Ishikawa (cell line): Measurements from ENCODE around the gene EEIG1.

ENCODE experiments used
- CEBPB ChIP-seq: IDR thresholded peaks from 2 replicates; pipeline ENCODE4 v1.6.1; 2012
- CREB1 ChIP-seq: IDR thresholded peaks from 2 replicates; pipeline ENCODE4 v1.6.1; 2012; ENCODE audit warnings: low read depth
- EGR1 ChIP-seq: IDR thresholded peaks from 2 replicates; pipeline ENCODE4 v1.6.1; 2012
- EP300 ChIP-seq: IDR thresholded peaks from 2 replicates; pipeline ENCODE4 v1.6.1; 2012; ENCODE audit warnings: borderline replicate concordance
- FOXM1 ChIP-seq: IDR thresholded peaks from 2 replicates; pipeline ENCODE4 v1.6.1; 2012; ENCODE audit warnings: low read depth, borderline replicate concordance
- NFIC ChIP-seq: IDR thresholded peaks from 2 replicates; pipeline ENCODE4 v1.6.1; 2012
- RAD21 ChIP-seq: IDR thresholded peaks from 2 replicates; pipeline ENCODE4 v1.6.1; 2012; ENCODE audit warnings: low read depth
- TAF1 ChIP-seq: IDR thresholded peaks from 2 replicates; pipeline ENCODE4 v1.6.1; 2012; ENCODE audit warnings: low read depth, mild to moderate bottlenecking
- TCF12 ChIP-seq: IDR thresholded peaks from 2 replicates; pipeline ENCODE4 v1.6.1; 2012; ENCODE audit warnings: low read depth
- TEAD4 ChIP-seq: IDR thresholded peaks from 2 replicates; pipeline ENCODE4 v1.6.1; 2012
- YY1 ChIP-seq: IDR thresholded peaks from 2 replicates; pipeline ENCODE4 v1.6.1; 2012; ENCODE audit warnings: low read depth
- ZBTB7A ChIP-seq: IDR thresholded peaks from 2 replicates; pipeline ENCODE4 v1.6.1; 2012; ENCODE audit warnings: low read depth
- TF ChIP-seq, protein P1 (sequence below): IDR thresholded peaks from 2 replicates; pipeline ENCODE4 v1.6.1; 2012; ENCODE audit warnings: low read depth, mild to moderate bottlenecking
- TF ChIP-seq, protein P2 (sequence below): IDR thresholded peaks from 2 replicates; pipeline ENCODE4 v1.6.1; 2012
- TF ChIP-seq, protein P3 (sequence below): IDR thresholded peaks from 2 replicates; pipeline ENCODE4 v1.6.1; 2012

EEIG1 gene

DNA sequence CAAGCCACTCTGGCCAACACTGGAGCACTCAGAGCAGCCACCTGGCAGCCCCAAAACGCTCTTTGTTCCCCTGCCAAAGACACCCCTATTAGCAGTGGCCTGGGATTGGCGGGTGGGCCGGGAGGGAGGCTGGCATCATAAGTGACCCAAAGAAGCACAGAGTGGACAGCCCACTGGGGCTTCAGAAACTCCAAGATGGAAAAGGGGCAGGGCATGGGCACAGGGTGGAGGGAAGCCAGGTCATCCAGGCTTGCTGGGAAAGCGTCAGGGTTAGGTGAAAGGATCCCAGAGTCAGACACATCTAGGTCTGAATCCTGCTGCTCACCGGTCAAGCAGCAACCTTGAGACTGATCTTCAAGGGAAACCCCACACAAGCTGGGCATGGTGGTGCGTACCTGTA is 14.8 kb downstream of the EEIG1 start:
- TF ChIP-seq YY1 (no peak), TEAD4 (no peak), CREB1 (no peak), NFIC (no peak), EGR1 (no peak), FOXM1 (no peak), TCF12 (no peak), ZBTB7A (no peak), EP300 (no peak), RAD21 (no peak), TAF1 (no peak), CEBPB (no peak)
- TF ChIP-seq, protein P1, sequence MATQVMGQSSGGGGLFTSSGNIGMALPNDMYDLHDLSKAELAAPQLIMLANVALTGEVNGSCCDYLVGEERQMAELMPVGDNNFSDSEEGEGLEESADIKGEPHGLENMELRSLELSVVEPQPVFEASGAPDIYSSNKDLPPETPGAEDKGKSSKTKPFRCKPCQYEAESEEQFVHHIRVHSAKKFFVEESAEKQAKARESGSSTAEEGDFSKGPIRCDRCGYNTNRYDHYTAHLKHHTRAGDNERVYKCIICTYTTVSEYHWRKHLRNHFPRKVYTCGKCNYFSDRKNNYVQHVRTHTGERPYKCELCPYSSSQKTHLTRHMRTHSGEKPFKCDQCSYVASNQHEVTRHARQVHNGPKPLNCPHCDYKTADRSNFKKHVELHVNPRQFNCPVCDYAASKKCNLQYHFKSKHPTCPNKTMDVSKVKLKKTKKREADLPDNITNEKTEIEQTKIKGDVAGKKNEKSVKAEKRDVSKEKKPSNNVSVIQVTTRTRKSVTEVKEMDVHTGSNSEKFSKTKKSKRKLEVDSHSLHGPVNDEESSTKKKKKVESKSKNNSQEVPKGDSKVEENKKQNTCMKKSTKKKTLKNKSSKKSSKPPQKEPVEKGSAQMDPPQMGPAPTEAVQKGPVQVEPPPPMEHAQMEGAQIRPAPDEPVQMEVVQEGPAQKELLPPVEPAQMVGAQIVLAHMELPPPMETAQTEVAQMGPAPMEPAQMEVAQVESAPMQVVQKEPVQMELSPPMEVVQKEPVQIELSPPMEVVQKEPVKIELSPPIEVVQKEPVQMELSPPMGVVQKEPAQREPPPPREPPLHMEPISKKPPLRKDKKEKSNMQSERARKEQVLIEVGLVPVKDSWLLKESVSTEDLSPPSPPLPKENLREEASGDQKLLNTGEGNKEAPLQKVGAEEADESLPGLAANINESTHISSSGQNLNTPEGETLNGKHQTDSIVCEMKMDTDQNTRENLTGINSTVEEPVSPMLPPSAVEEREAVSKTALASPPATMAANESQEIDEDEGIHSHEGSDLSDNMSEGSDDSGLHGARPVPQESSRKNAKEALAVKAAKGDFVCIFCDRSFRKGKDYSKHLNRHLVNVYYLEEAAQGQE: no peak
- TF ChIP-seq, protein P2, sequence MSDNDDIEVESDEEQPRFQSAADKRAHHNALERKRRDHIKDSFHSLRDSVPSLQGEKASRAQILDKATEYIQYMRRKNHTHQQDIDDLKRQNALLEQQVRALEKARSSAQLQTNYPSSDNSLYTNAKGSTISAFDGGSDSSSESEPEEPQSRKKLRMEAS: no peak
- TF ChIP-seq, protein P3, sequence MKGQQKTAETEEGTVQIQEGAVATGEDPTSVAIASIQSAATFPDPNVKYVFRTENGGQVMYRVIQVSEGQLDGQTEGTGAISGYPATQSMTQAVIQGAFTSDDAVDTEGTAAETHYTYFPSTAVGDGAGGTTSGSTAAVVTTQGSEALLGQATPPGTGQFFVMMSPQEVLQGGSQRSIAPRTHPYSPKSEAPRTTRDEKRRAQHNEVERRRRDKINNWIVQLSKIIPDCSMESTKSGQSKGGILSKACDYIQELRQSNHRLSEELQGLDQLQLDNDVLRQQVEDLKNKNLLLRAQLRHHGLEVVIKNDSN: no peak

DNA sequence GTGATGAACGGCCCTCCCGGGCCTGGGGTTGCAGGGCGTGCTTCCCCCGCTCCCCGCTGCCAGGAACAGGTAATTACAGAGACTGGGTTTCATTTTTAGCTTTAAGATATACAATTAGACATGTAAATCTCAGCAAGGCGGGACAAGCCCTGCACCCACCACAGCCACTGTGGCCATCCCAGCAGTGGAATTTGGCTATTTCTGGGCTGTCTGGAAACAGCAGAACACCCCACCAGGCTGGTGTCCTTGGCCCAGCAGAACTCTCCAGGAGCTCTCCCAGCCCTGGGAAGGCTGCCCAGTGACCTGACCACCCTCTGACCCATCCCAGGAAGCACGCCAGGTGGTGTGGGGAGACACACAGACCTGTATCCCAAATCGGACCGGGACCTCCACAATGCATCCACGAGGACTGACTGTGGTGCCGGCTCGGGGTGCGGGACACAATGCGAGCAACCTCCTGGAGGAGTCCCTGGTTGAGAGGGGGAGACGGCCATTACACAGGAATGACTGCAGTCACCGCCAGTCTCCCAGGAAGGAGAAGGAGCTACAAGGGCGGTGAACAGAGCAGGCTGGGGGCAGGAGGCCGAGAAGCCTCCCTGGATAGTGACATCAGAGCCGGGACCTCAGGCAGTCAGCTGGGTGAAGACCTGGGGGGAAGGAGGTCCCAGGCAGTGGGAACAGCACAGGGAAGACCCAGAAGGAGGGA is 17.3 kb downstream of the EEIG1 start:
- peak; percentile 25; the same call in 1 of the 2 replicates for TF ChIP-seq NFIC
- TF ChIP-seq, protein P1: no peak

DNA sequence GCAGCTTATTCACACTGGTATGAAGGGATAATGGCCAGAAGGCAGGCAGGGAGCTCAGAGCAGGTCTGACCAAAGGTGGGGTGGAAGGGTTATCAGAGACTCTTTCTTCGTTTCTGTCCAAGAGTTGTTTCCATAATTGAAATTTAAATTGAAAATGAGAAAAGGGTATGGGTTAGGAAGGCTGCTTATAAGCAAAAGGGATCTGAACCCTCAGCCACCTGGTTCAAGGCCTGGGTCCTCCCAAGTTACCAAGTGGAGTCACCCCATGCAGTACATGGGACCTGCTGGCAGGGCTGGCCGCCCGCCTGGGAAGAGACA is 17.8 kb downstream of the EEIG1 start:
- TF ChIP-seq NFIC: no peak
- TF ChIP-seq, protein P2: no peak
- TF ChIP-seq TCF12: no peak
- TF ChIP-seq EGR1: no peak
- no peak for TF ChIP-seq FOXM1
- TF ChIP-seq ZBTB7A: no peak
- no peak for TF ChIP-seq CEBPB
- no peak for TF ChIP-seq RAD21
- no peak for TF ChIP-seq YY1
- TF ChIP-seq EP300: no peak
- TF ChIP-seq TAF1: no peak
- TF ChIP-seq TEAD4: no peak
- TF ChIP-seq, protein P3: no peak
- TF ChIP-seq, protein P1: no peak
- no peak for TF ChIP-seq CREB1

DNA sequence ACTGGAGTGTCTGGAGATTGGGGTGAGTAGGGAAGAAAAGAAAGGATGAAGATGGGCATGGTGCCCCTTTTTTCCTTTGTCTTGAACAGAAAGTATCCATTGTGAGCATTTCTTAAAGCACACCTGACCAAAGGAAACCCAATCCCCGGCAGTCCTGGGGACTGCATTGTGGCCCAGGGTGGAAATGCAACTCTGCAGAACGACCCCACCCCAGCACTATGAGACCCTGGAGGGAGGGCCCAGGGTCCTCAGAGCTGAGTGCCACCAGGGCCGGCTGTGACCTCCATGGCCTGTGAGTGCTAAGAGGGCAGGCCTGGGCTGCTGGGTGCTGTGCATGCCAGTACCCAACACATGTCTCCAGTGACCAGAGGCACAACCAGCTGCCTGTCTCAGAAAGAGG is 18.5 kb downstream of the EEIG1 start:
- TF ChIP-seq FOXM1: no peak
- TF ChIP-seq TCF12: no peak
- no peak for TF ChIP-seq CREB1
- TF ChIP-seq EP300: no peak
- TF ChIP-seq, protein P1: no peak
- no peak for TF ChIP-seq EGR1
- no peak for TF ChIP-seq YY1
- TF ChIP-seq NFIC: no peak
- TF ChIP-seq TEAD4: no peak
- TF ChIP-seq, protein P3: no peak
- TF ChIP-seq, protein P2: no peak
- no peak for TF ChIP-seq TAF1
